Mesothelial cell of epicardium (in vitro differentiated cells): ENCODE measurements around the gene PTAR1. TPM values are rescaled to one million over a fixed set of nuclear protein-coding genes. Genes with fewer than 3 reads are reported as not detected.

ENCODE experiments used
- DNase-seq, 2 experiments: peaks; one replicate each; pipeline ENCODE4 v3.0.0; 2021; ENCODE audit warnings: low spot score in 2 of 2; ENCODE audit not compliant: unreplicated experiment in 2 of 2
- H3K27ac Mint-ChIP-seq: 2 replicates; pipeline ENCODE4 v1.8.0; 2021; ENCODE audit warnings: mixed read lengths
- H3K27me3 Mint-ChIP-seq: 2 replicates; pipeline ENCODE4 v1.8.0; 2021; ENCODE audit warnings: low read depth, mixed read lengths
- H3K36me3 Mint-ChIP-seq: 2 replicates; pipeline ENCODE4 v1.8.0; 2021; ENCODE audit warnings: mixed read lengths
- H3K4me1 Mint-ChIP-seq: 2 replicates; pipeline ENCODE4 v1.8.0; 2021; ENCODE audit warnings: mixed read lengths
- H3K4me3 Mint-ChIP-seq: 2 replicates; pipeline ENCODE4 v1.8.0; 2021; ENCODE audit warnings: mild to moderate bottlenecking, moderate library complexity, mixed read lengths
- H3K9me3 Mint-ChIP-seq: 2 replicates; pipeline ENCODE4 v1.8.0; 2021; ENCODE audit warnings: mixed read lengths
- CTCF ChIP-seq: fragments of 200-600 bp; sonication (generic); IDR thresholded peaks from one replicate; pipeline ENCODE4 v1.5.0; 2021; ENCODE audit warnings: antibody characterized with exemption; ENCODE audit not compliant: unreplicated experiment
- total RNA-seq: library from RNA; stranded (reverse); gene quantifications from 3 replicates; pipeline ENCODE4 v1.2.1, GENCODE V29; 2021

PTAR1 gene
- total RNA-seq, 1 donor from 2014 or later: 59.7 TPM

- Mint-ChIP-seq H3K9me3 (no peaks in the 10 kb centered on the region), H3K4me3 (peak overlapping the region; percentile 58), H3K27ac (peak overlapping the region; percentile 65), H3K27me3 (no peaks in the 10 kb centered on the region), H3K36me3 (peaks cover 3% of the 10 kb centered on the region), H3K4me1 (peaks cover 15% of the 10 kb centered on the region)
- DNase-seq: no peak
- no peak for TF ChIP-seq CTCF
These were observed 1.7 kb downstream of the PTAR1 start for GRCh38 chr9:69757996-69758675.

GRCh38 chr9:69755205-69755604, 4.6 kb downstream of the PTAR1 start:
- peaks cover 3% of the 10 kb centered on the region for H3K36me3 Mint-ChIP-seq
- no peak overlapping the region for H3K27ac Mint-ChIP-seq
- no peaks in the 10 kb centered on the region for H3K27me3 Mint-ChIP-seq
- H3K9me3 Mint-ChIP-seq: no peaks in the 10 kb centered on the region
- no peak for TF ChIP-seq CTCF
- no peak for DNase-seq
- peaks cover 23% of the 10 kb centered on the region for H3K4me1 Mint-ChIP-seq
- no peak overlapping the region for H3K4me3 Mint-ChIP-seq

GRCh38 chr9:69753830-69754229, 6.0 kb downstream of the PTAR1 start:
- TF ChIP-seq CTCF: no peak
- no peaks in the 10 kb centered on the region for H3K9me3 Mint-ChIP-seq
- no peak overlapping the region for H3K4me3 Mint-ChIP-seq
- H3K27ac Mint-ChIP-seq: no peak overlapping the region
- H3K4me1 Mint-ChIP-seq: peaks cover 25% of the 10 kb centered on the region
- H3K36me3 Mint-ChIP-seq: peaks cover 3% of the 10 kb centered on the region
- DNase-seq: no peak
- H3K27me3 Mint-ChIP-seq: no peaks in the 10 kb centered on the region

- TF ChIP-seq CTCF: no peak
- Mint-ChIP-seq H3K36me3 (peaks cover 10% of the 10 kb centered on the region), H3K9me3 (no peaks in the 10 kb centered on the region), H3K4me1 (peaks cover 24% of the 10 kb centered on the region), H3K27me3 (no peaks in the 10 kb centered on the region), H3K27ac (peak overlapping the region; percentile 47), H3K4me3 (no peak overlapping the region)
- DNase-seq: no peak
These were observed 9.7 kb downstream of the PTAR1 start for GRCh38 chr9:69750085-69750484.

GRCh38 chr9:69748304-69748703, 11.5 kb downstream of the PTAR1 start:
- no peak overlapping the region for H3K27ac Mint-ChIP-seq
- no peak for DNase-seq
- H3K4me1 Mint-ChIP-seq: peaks cover 24% of the 10 kb centered on the region
- peaks cover 6% of the 10 kb centered on the region for H3K36me3 Mint-ChIP-seq
- H3K4me3 Mint-ChIP-seq: no peak overlapping the region
- H3K27me3 Mint-ChIP-seq: no peaks in the 10 kb centered on the region
- H3K9me3 Mint-ChIP-seq: no peaks in the 10 kb centered on the region
- no peak for TF ChIP-seq CTCF
